Measurements from ENCODE around the gene AP3B2. TPM values are rescaled to one million over a fixed set of nuclear protein-coding genes. Genes with fewer than 3 reads are reported as not detected.
"Not testable (repeated sequence)": the region's sequence is repeated elsewhere in the genome, so short reads cannot be mapped to it uniquely, and the experiment has no call there.

AP3B2 gene
- total RNA-seq, 1 donor from 2014 or later, result not detected

- no peaks in the 10 kb centered on the region for H3K27me3 Mint-ChIP-seq (ENCODE audit: low read depth)
- no peak overlapping the region for H3K4me3 Mint-ChIP-seq (ENCODE audit: low read depth)
- H3K27ac Mint-ChIP-seq, result no peak overlapping the region
- DNase-seq (ENCODE audit: low spot score), result no peak
- H3K4me1 Mint-ChIP-seq (ENCODE audit: low read depth), result no peaks in the 10 kb centered on the region
- H3K36me3 Mint-ChIP-seq (ENCODE audit: low read depth), result no peaks in the 10 kb centered on the region
- intact Hi-C loops (cut with micrococcal nuclease), result no loop called here
- no peaks in the 10 kb centered on the region for H3K9me3 Mint-ChIP-seq
Measured at GRCh38 chr15:82726816-82727215, 17.1 kb upstream of the AP3B2 start.

- H3K4me3 Mint-ChIP-seq (ENCODE audit: low read depth), result no peak overlapping the region
- H3K36me3 Mint-ChIP-seq (ENCODE audit: low read depth), result no peaks in the 10 kb centered on the region
- H3K27me3 Mint-ChIP-seq (ENCODE audit: low read depth), result peaks cover 13% of the 10 kb centered on the region
- intact Hi-C loops (cut with micrococcal nuclease), result no loop called here
- no peak overlapping the region for H3K27ac Mint-ChIP-seq
- no peaks in the 10 kb centered on the region for H3K4me1 Mint-ChIP-seq (ENCODE audit: low read depth)
- no peaks in the 10 kb centered on the region for H3K9me3 Mint-ChIP-seq
- no peak for DNase-seq (ENCODE audit: low spot score)
Measured at GRCh38 chr15:82715003-82715402, 5.3 kb upstream of the AP3B2 start.

GRCh38 chr15:82714016-82714415 lies 4.3 kb upstream of the AP3B2 start:
- H3K4me1 Mint-ChIP-seq (ENCODE audit: low read depth), result no peaks in the 10 kb centered on the region
- intact Hi-C loops (cut with micrococcal nuclease), result no loop called here
- H3K36me3 Mint-ChIP-seq (ENCODE audit: low read depth), result no peaks in the 10 kb centered on the region
- H3K27ac Mint-ChIP-seq, result no peak overlapping the region
- H3K4me3 Mint-ChIP-seq (ENCODE audit: low read depth), result no peak overlapping the region
- no peaks in the 10 kb centered on the region for H3K9me3 Mint-ChIP-seq
- peaks cover 10% of the 10 kb centered on the region for H3K27me3 Mint-ChIP-seq (ENCODE audit: low read depth)
- no peak for DNase-seq (ENCODE audit: low spot score)

GRCh38 chr15:82712036-82712435 lies 2.4 kb upstream of the AP3B2 start:
- intact Hi-C loops (cut with micrococcal nuclease), result no loop called here
- H3K36me3 Mint-ChIP-seq (ENCODE audit: low read depth), result no peaks in the 10 kb centered on the region
- H3K9me3 Mint-ChIP-seq, result no peaks in the 10 kb centered on the region
- peaks cover 7% of the 10 kb centered on the region for H3K27me3 Mint-ChIP-seq (ENCODE audit: low read depth)
- no peak overlapping the region for H3K4me3 Mint-ChIP-seq (ENCODE audit: low read depth)
- DNase-seq (ENCODE audit: low spot score), result no peak
- no peak overlapping the region for H3K27ac Mint-ChIP-seq
- H3K4me1 Mint-ChIP-seq (ENCODE audit: low read depth), result no peaks in the 10 kb centered on the region

GRCh38 chr15:82710926-82711490 lies 1.3 kb upstream of the AP3B2 start:
- no peaks in the 10 kb centered on the region for H3K9me3 Mint-ChIP-seq
- peak overlapping the region; percentile 4 for H3K4me3 Mint-ChIP-seq (ENCODE audit: low read depth)
- H3K27me3 Mint-ChIP-seq (ENCODE audit: low read depth), result peaks cover 7% of the 10 kb centered on the region
- no peaks in the 10 kb centered on the region for H3K4me1 Mint-ChIP-seq (ENCODE audit: low read depth)
- H3K36me3 Mint-ChIP-seq (ENCODE audit: low read depth), result no peaks in the 10 kb centered on the region
- H3K27ac Mint-ChIP-seq, result no peak overlapping the region
- no peak for DNase-seq (ENCODE audit: low spot score)
- intact Hi-C loops (cut with micrococcal nuclease), result no loop called here

- Mint-ChIP-seq H3K27me3 (ENCODE audit: low read depth) (peaks cover 7% of the 10 kb centered on the region), H3K4me3 (ENCODE audit: low read depth) (no peak overlapping the region)
Measured at GRCh38 chr15:82710208-82710555, 507 bp upstream of the AP3B2 start.

GRCh38 chr15:82709081-82709420 lies 624 bp downstream of the AP3B2 start:
- H3K4me3 Mint-ChIP-seq (ENCODE audit: low read depth), result no peak overlapping the region
- intact Hi-C loops (cut with micrococcal nuclease), result no loop called here
- H3K27ac Mint-ChIP-seq, result no peak overlapping the region
- no peaks in the 10 kb centered on the region for H3K9me3 Mint-ChIP-seq
- peaks cover 7% of the 10 kb centered on the region for H3K27me3 Mint-ChIP-seq (ENCODE audit: low read depth)
- no peaks in the 10 kb centered on the region for H3K36me3 Mint-ChIP-seq (ENCODE audit: low read depth)
- H3K4me1 Mint-ChIP-seq (ENCODE audit: low read depth), result no peaks in the 10 kb centered on the region
- DNase-seq (ENCODE audit: low spot score), result no peak

More at GRCh38 chr15:82710208-82710555, 507 bp upstream of the AP3B2 start:
- Mint-ChIP-seq H3K27ac (no peak overlapping the region), H3K9me3 (no peaks in the 10 kb centered on the region), H3K36me3 (ENCODE audit: low read depth) (no peaks in the 10 kb centered on the region), H3K4me1 (ENCODE audit: low read depth) (no peaks in the 10 kb centered on the region)
- intact Hi-C loops (cut with micrococcal nuclease), result no loop called here
- DNase-seq (ENCODE audit: low spot score), result no peak

GRCh38 chr15:82705856-82706255 lies 3.8 kb downstream of the AP3B2 start:
- intact Hi-C loops (cut with micrococcal nuclease); H3K4me1 Mint-ChIP-seq (ENCODE audit: low read depth); H3K9me3 Mint-ChIP-seq; H3K36me3 Mint-ChIP-seq (ENCODE audit: low read depth); H3K4me3 Mint-ChIP-seq (ENCODE audit: low read depth); DNase-seq (ENCODE audit: low spot score); H3K27me3 Mint-ChIP-seq (ENCODE audit: low read depth); H3K27ac Mint-ChIP-seq: not testable (repeated sequence)

GRCh38 chr15:82699726-82700125 lies 9.9 kb downstream of the AP3B2 start:
- Mint-ChIP-seq H3K4me1 (ENCODE audit: low read depth) (no peaks in the 10 kb centered on the region), H3K27me3 (ENCODE audit: low read depth) (no peaks in the 10 kb centered on the region), H3K36me3 (ENCODE audit: low read depth) (no peaks in the 10 kb centered on the region), H3K27ac (no peak overlapping the region), H3K4me3 (ENCODE audit: low read depth) (no peak overlapping the region), H3K9me3 (no peaks in the 10 kb centered on the region)
- DNase-seq (ENCODE audit: low spot score), result no peak
- intact Hi-C loops (cut with micrococcal nuclease), result no loop called here

- no peak for DNase-seq (ENCODE audit: low spot score)
- Mint-ChIP-seq H3K27ac (no peak overlapping the region), H3K36me3 (ENCODE audit: low read depth) (no peaks in the 10 kb centered on the region), H3K9me3 (no peaks in the 10 kb centered on the region), H3K4me1 (ENCODE audit: low read depth) (no peaks in the 10 kb centered on the region), H3K4me3 (ENCODE audit: low read depth) (no peak overlapping the region), H3K27me3 (ENCODE audit: low read depth) (no peaks in the 10 kb centered on the region)
- intact Hi-C loops (cut with micrococcal nuclease), result no loop called here
Measured at GRCh38 chr15:82698711-82699345, 10.8 kb downstream of the AP3B2 start.

- no peaks in the 10 kb centered on the region for H3K4me1 Mint-ChIP-seq (ENCODE audit: low read depth)
- no peak for DNase-seq (ENCODE audit: low spot score)
- no peaks in the 10 kb centered on the region for H3K36me3 Mint-ChIP-seq (ENCODE audit: low read depth)
- intact Hi-C loops (cut with micrococcal nuclease), result no loop called here
- H3K9me3 Mint-ChIP-seq, result no peaks in the 10 kb centered on the region
- H3K27ac Mint-ChIP-seq, result no peak overlapping the region
- H3K4me3 Mint-ChIP-seq (ENCODE audit: low read depth), result no peak overlapping the region
- H3K27me3 Mint-ChIP-seq (ENCODE audit: low read depth), result no peaks in the 10 kb centered on the region
Measured at GRCh38 chr15:82697735-82698407, 11.8 kb downstream of the AP3B2 start.

GRCh38 chr15:82692171-82692570 lies 17.5 kb downstream of the AP3B2 start:
- no peak for DNase-seq (ENCODE audit: low spot score)
- no peak overlapping the region for H3K4me3 Mint-ChIP-seq (ENCODE audit: low read depth)
- H3K27ac Mint-ChIP-seq, result no peak overlapping the region
- H3K36me3 Mint-ChIP-seq (ENCODE audit: low read depth), result no peaks in the 10 kb centered on the region
- H3K9me3 Mint-ChIP-seq, result no peaks in the 10 kb centered on the region
- intact Hi-C loops (cut with micrococcal nuclease), result no loop called here
- no peaks in the 10 kb centered on the region for H3K4me1 Mint-ChIP-seq (ENCODE audit: low read depth)
- no peaks in the 10 kb centered on the region for H3K27me3 Mint-ChIP-seq (ENCODE audit: low read depth)

GRCh38 chr15:82689147-82689546 lies 20.5 kb downstream of the AP3B2 start:
- no peaks in the 10 kb centered on the region for H3K36me3 Mint-ChIP-seq (ENCODE audit: low read depth)
- DNase-seq (ENCODE audit: low spot score), result no peak
- no peak overlapping the region for H3K4me3 Mint-ChIP-seq (ENCODE audit: low read depth)
- H3K4me1 Mint-ChIP-seq (ENCODE audit: low read depth), result no peaks in the 10 kb centered on the region
- H3K27me3 Mint-ChIP-seq (ENCODE audit: low read depth), result peaks cover 5% of the 10 kb centered on the region
- intact Hi-C loops (cut with micrococcal nuclease), result no loop called here
- H3K27ac Mint-ChIP-seq, result no peak overlapping the region
- no peaks in the 10 kb centered on the region for H3K9me3 Mint-ChIP-seq

All from activated T-helper 2 cell treated with anti-CD3 and anti-CD28 coated beads, Interferon-gamma antibody, Interleukin-2, Interleukin-4, amounts not matched to agents 10 μg/mL and 5 μg/mL and 100 μg/mL, durations not matched to agents 14 hours and 24 hours and 36 hours (primary cell).